Right cardiac atrium (tissue), 5 donors: ENCODE data around the gene GLS. TPM values are rescaled to one million over a fixed set of nuclear protein-coding genes. Genes with fewer than 3 reads are reported as not detected.

Source experiments
- ATAC-seq, 2 donors: fragments of 200-7000 bp; cut with Tn5 transposase; one replicate each; pipeline versions ENCODE4 v1.8.0 to v1.9.1; 2020; ENCODE audit warnings: moderate library complexity in 2 of 2, mild to moderate bottlenecking in 1 of 2
- DNase-seq, 3 donors: peaks; one replicate each; pipeline ENCODE4 v3.0.0-alpha.2; 2020
- H3K27ac ChIP-seq: one replicate; pipeline ENCODE4 v1.5.1; 2013; ENCODE audit warnings: mild to moderate bottlenecking, low read length, control low read depth, moderate library complexity
- H3K27me3 ChIP-seq: one replicate; pipeline ENCODE4 v1.6.1; 2013; ENCODE audit not compliant: control insufficient read depth, insufficient read depth
- H3K4me1 ChIP-seq: one replicate; pipeline ENCODE4 v1.6.1; 2013; ENCODE audit warnings: low read length; ENCODE audit not compliant: control insufficient read depth, insufficient read depth
- H3K4me3 ChIP-seq: one replicate; pipeline ENCODE4 v1.5.1; 2013; ENCODE audit warnings: low read length, control low read depth
- H3K9me3 ChIP-seq: one replicate; pipeline ENCODE4 v1.6.1; 2013; ENCODE audit warnings: low read length; ENCODE audit not compliant: control insufficient read depth
- WGBS: extraction: QIAGEN DNeasy Blood & Tissue Kit; methylation state at CpG from one replicate; pipeline ENCODE4 v1.1.7; 2013; 5-methylcytosine and 5-hydroxymethylcytosine counted together
- intact Hi-C, 4 donors: fragments of 100-400 bp; cut with DNase I; formaldehyde crosslinking; loops; one replicate each; pipeline versions ENCODE4 v1.11.0 to v1.14.0; 2022 to 2023
- polyA plus RNA-seq: library from polyadenylated mRNA; stranded (reverse); fragments of 200-250 nt; gene quantifications from one replicate; pipeline ENCODE4 v1.2.3, GENCODE V29; 2013
- total RNA-seq, 4 donors: library from RNA; stranded (reverse); fragmentation: NEBNext Ultra II Directional; extraction: Animal tissue kit (Norgen Biotek cat#: 25700); gene quantifications; one replicate each; pipeline ENCODE4 v1.2.1, GENCODE V29; 2021
- donor health status: healthy with polysubstance abuse.
- donor health status: DM: no; HTN: yes; CAD: no.
- donor health status: DM: no; HTN: no; CAD: no.
- donor health status: DM: no; HTN: yes; CAD: no; lungs with severe emphysema.
- donor health status: DM: yes; HTN: yes; CAD: no.

Gene GLS
- total and polyA plus RNA-seq, 5 donors = 33.4 to 106 (median 90.2) TPM

DNA sequence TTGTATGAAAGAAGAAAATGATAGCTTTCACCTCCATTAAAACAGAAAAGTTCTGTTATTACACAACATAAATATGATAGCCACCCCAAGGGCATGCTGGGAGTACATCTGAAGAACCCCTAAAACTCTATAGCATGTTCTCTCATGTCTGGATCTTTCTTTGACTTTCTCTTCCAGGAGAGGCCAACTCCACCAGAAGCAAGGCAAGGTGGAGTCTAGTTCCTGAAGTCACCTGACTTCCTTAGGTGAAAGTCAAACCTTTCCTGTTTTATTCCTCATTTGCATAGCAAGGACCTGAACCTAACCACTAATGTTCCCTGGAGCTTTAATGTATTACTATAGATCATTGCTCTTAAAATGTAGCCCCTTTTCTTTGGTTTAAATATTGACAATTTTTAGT, 127.7 kb downstream of the GLS start:
- DNase-seq (no peak), ATAC-seq (no peak)
- Histone ChIP-seq H3K4me1 (peaks cover 4% of the 10 kb centered on the region), H3K27ac (no peak overlapping the region), H3K9me3 (no peaks in the 10 kb centered on the region), H3K4me3 (no peak overlapping the region), H3K27me3 (no peaks in the 10 kb centered on the region)
- intact Hi-C loops = no loop called here

DNA sequence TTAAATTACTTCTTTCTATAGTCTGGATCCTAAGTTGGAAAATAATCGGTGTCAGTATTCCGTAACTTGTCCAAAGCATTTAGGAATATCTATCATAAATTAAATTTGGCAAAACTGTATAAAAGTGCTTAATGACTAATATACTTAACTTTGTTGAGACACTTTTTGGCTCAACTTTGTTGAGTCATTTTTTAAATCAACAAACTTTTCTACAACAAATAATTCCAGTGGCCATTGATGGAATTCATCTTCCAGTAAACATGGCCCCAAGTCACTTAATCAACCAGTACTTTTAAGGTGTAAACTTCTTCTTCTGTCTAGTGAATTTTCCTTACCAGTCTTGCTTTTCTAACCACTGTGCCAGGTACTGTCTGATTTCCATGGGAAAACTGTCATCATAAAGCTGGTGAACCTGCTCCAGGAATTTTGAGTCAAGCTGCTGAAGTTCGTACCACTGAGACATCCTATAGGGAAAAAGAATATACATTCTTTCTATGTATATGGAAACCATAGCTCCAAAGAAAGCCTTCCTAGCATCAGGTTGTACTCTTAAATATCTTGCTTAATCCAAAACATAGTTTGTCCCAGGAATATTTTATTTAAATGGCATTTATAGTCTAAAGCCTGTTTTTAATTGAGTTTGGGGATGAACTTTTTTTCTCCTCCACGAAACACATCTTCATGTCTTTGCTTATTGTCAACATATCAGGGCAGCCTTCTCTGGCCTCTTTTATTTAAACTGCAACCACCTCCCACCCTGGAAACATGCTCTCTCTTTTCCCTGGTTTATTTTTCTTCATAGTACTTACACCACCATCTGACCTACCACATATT, 129.1 kb downstream of the GLS start:
- intact Hi-C loops = no loop called here
- H3K4me1 ChIP-seq = peaks cover 6% of the 10 kb centered on the region
- no peaks in the 10 kb centered on the region for H3K9me3 ChIP-seq
- H3K27me3 ChIP-seq = no peaks in the 10 kb centered on the region
- WGBS = 95% methylated on average over 4 of the region's 4 CpGs
- no peak overlapping the region for H3K27ac ChIP-seq
- H3K4me3 ChIP-seq = no peak overlapping the region
- DNase-seq (no peak), ATAC-seq (no peak)

DNA sequence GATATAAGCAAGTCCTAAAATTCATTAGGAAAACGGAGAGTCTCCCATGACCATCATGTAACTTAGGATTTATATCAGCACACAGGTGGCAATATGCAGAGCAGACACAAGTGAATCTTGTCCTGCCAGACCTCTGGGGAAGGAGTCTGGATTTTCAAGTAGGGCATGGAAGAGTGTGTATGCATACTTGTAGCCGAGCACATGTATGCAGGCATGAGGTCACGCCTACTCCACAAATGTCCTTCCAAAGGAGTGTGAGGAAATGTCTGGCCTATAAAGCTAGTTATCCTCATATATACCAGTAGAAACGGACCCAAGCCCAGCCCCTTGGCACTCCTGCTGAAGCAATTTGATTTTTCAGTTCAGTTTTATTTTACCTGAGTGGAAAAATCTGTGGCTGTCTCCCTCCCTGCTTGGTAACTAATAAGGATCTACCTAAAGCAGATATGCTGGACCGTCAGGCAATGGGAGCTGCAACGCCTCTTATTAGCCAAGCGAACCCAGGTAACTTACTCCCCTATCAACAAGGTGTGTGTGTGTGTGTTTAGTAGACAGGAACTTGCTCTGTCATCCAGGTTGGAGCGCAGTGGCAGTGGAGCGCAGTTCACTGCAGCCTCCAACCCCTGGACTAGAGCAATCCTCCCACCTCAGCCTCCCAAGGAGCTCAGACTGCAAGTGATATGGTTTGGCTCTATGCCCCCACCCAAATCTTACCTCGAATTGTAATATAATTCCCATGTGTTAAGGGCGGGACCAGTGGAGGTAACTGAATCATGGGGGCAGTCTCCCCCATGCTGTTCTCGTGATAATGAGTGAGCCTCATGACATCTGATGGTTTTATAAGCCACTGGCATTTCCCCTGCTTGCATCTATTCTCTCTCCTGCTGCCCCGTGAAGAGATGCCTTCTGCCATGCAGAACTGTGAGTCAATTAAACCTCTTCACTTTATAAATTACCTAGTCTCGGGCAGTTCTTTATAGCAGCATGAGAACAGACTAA, 130.6 kb downstream of the GLS start:
- Histone ChIP-seq H3K9me3 (no peaks in the 10 kb centered on the region), H3K27ac (no peak overlapping the region), H3K27me3 (no peaks in the 10 kb centered on the region), H3K4me1 (peaks cover 6% of the 10 kb centered on the region), H3K4me3 (no peak overlapping the region)
- DNase-seq = no peak
- WGBS = 85% methylated on average over 14 of the region's 14 CpGs
- intact Hi-C loops = no loop called here
- no peak for ATAC-seq

DNA sequence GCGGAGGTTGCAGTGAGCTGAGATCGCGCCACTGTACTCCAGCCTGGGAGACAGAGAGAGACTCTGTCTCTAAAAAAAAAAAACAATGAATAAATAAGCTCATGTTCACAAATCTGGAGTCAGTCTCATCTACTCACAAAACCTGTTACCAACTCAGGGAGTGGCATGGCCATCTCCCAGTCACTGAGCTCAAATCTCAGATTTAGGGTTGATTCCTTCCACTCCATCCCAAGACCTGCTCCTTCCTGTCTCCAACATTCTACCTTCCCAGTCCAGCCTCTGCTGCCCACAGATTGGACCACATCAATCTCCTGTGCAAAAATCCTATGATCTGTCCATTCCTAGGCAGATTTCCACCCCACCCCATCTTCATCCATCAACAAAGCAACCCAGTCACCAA, 131.7 kb downstream of the GLS start:
- Histone ChIP-seq H3K4me1 (peaks cover 6% of the 10 kb centered on the region), H3K4me3 (peak overlapping the region; percentile 83), H3K27me3 (no peaks in the 10 kb centered on the region), H3K27ac (no peak overlapping the region), H3K9me3 (no peaks in the 10 kb centered on the region)
- intact Hi-C loops = no loop called here
- WGBS = 100% methylated on average over 3 of the region's 3 CpGs
- DNase-seq = no peak
- no peak for ATAC-seq

DNA sequence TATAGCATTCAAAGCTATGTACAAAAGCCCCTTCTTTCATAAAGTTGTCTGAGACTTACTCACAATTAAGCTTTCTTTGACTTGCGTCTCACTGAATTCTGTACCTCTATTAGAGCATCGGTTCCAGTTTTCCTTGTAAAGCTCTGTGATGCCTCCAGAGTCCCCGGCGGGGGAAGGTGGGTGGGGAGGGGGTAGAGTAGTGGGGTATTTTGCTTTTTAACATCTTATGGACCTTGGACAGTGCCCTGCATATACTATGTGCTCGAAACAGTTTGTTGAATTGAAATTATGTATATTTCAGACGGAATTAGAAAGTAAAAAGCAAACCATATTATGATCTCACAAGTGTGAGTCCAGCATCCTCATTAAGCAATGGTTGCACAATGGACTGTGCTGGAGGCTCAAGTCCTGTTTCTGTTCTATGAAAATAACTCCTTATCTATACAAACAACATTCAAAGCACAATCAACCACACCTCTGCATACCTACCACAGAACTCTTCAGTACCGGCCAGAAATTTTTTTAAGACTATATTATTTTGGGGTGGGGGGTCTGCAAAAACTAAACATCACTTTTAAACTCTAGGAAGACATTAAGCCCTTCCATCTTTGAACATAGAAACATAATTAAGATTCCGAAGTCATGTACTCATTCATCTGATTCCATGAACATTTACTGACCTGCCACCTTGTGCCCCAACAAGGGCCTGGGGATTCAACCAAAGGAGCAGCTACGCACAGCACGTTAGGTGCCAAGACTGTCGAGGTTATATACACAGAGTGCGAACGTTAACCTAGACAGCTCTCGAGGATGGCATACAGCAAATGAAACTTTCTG, 132.4 kb downstream of the GLS start:
- intact Hi-C loops = no loop called here

DNA sequence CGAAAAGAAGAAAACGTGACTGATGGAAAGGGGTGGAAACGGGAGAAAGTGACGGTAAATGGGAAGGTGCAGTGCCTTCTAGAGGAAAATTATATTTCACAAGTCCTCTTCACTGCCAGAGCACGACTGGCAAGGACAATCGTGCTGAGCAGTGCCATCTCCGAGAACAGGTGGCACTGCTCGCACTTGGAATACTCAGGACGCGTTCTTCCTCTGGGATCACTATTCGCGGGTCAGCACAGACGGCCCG, 133.0 kb downstream of the GLS start:
- Histone ChIP-seq H3K9me3 (no peaks in the 10 kb centered on the region), H3K27me3 (no peaks in the 10 kb centered on the region), H3K4me1 (peaks cover 6% of the 10 kb centered on the region), H3K4me3 (peak overlapping the region; percentile 83), H3K27ac (peak overlapping the region; percentile 86)
- intact Hi-C loops = no loop called here
- under 1% methylated on average over 14 of the region's 14 CpGs for WGBS
- no peak for DNase-seq
- no peak for ATAC-seq

More for the DNA sequence above, 132.4 kb downstream of the GLS start:
- peak; percentile 9 to 38 for ATAC-seq
- Histone ChIP-seq H3K9me3 (no peaks in the 10 kb centered on the region), H3K4me1 (peaks cover 6% of the 10 kb centered on the region), H3K27me3 (no peaks in the 10 kb centered on the region), H3K4me3 (peak overlapping the region; percentile 83), H3K27ac (peak overlapping the region; percentile 86)
- no peak for DNase-seq
- WGBS = 28% methylated on average over 14 of the region's 14 CpGs

DNA sequence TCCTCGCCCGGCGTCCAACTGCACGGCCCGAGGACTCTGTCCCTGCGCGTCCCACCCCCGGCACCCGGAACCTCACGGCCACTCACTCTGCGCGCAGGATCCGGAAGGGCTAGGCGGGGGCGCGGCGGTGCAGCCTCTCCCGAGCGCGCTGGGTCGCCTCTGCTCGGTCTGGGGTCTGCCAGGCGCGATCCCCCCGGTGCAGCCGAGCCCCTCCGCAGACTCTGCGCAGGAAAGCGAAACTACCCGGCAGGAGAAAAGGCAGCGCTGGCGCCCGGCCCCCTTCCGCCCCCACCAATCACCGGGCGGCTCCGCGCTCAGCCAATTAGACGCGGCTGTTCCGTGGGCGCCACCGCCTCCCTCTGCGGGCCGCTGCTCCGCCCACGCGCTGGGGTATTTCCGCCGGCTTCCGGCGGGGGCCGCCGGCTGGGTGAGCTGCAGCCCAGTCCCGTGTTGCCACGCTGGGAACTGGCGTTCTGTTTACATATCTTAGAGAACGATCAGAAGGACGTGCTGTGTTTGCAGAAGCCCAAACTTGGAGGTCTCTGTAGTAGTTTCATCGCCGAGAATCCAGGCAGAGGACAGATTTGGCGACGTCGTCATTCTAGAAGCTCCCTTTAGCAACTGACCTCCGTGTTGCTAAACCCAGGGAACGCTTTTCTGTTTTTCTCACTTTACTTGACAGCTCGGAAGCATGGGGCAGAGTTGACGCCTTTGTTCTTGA, 133.5 kb downstream of the GLS start, which contains the start of gene STAT1:
TSS of gene STAT1 (minus strand) at position 240 of the 721 bp plus-strand sequence. CDS start 4,168 bp downstream, outside the sequence.
- under 1% methylated on average over 68 of the region's 68 CpGs for WGBS
- Histone ChIP-seq H3K4me1 (peaks cover 6% of the 10 kb centered on the region), H3K27ac (peak within 1 kb of the TSS; percentile 90), H3K4me3 (peak within 1 kb of the TSS; percentile 83), H3K27me3 (no peaks in the 10 kb centered on the region), H3K9me3 (no peaks in the 10 kb centered on the region)
- ATAC-seq (peak; percentile 97), DNase-seq (peak; percentile 94 to 98 (median 97))
- intact Hi-C loops = no loop called here

DNA sequence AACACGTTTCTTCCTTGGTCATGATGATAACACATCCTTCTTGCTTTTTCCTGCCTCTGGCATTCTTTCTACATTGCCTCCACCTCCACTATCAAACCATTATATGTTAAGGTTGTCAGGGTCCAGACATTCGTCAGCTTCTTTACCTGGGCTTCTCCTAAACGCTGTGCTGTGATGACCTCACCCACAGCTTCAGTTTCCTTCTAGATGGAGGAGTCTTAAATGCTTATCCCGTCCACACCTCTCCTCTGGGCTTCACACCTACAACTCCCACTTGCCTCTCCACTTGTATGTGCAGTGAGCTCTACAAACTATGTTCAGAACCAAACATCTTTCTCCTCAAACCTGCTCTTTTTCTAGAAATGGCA, 134.0 kb downstream of the GLS start:
- ATAC-seq = no peak
- Histone ChIP-seq H3K4me1 (peaks cover 6% of the 10 kb centered on the region), H3K9me3 (no peaks in the 10 kb centered on the region), H3K4me3 (peak overlapping the region; percentile 83), H3K27me3 (no peaks in the 10 kb centered on the region), H3K27ac (peak overlapping the region; percentile 90)
- WGBS = 36% methylated on average over 4 of the region's 4 CpGs
- intact Hi-C loops = no loop called here
- no peak for DNase-seq
